HL-60 (cell line): ENCODE results near the gene GLIPR1L2.

ENCODE experiments used
- GABPA ChIP-seq: IDR thresholded peaks from 2 replicates; pipeline ENCODE4 v1.6.1; 2012; ENCODE audit warnings: low read depth
- POLR2AphosphoS5 ChIP-seq: IDR thresholded peaks from 2 replicates; pipeline ENCODE4 v1.6.1; 2012; ENCODE audit warnings: low read depth
- SPI1 ChIP-seq: IDR thresholded peaks from 2 replicates; pipeline ENCODE4 v1.6.1; 2012; ENCODE audit warnings: low read depth, mild to moderate bottlenecking, borderline replicate concordance
- TF ChIP-seq, protein P1 (sequence below): IDR thresholded peaks from one replicate; pipeline ENCODE4 v1.5.1; 2011; ENCODE audit warnings: low read length, control low read depth, inconsistent platforms; ENCODE audit not compliant: insufficient read depth
- TF ChIP-seq, protein P2 (sequence below): IDR thresholded peaks from 2 replicates; pipeline ENCODE4 v1.6.1; 2012; ENCODE audit warnings: low read depth; ENCODE audit not compliant: insufficient replicate concordance

DNA sequence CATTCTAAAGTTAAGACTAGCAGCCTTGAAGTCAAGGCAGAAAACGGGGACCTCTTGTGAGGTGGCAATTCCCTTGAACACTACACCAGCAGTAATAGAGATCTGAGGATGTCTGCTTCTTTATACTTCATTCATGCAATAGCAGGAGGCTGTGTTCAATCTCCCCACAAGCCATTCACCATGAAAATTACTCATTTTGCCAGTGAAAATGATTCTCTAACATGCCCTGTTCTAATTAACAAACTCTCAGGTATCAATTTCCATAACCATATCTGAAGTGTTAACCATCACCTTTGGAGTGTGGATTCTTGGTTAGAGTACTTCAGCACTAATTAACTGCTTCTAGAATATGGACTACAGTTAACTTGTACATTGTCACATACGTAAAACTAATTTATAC, 86.2 kb downstream of the GLIPR1L2 start:
- TF ChIP-seq, protein P1, sequence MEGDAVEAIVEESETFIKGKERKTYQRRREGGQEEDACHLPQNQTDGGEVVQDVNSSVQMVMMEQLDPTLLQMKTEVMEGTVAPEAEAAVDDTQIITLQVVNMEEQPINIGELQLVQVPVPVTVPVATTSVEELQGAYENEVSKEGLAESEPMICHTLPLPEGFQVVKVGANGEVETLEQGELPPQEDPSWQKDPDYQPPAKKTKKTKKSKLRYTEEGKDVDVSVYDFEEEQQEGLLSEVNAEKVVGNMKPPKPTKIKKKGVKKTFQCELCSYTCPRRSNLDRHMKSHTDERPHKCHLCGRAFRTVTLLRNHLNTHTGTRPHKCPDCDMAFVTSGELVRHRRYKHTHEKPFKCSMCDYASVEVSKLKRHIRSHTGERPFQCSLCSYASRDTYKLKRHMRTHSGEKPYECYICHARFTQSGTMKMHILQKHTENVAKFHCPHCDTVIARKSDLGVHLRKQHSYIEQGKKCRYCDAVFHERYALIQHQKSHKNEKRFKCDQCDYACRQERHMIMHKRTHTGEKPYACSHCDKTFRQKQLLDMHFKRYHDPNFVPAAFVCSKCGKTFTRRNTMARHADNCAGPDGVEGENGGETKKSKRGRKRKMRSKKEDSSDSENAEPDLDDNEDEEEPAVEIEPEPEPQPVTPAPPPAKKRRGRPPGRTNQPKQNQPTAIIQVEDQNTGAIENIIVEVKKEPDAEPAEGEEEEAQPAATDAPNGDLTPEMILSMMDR, result no peak
- TF ChIP-seq, protein P2, sequence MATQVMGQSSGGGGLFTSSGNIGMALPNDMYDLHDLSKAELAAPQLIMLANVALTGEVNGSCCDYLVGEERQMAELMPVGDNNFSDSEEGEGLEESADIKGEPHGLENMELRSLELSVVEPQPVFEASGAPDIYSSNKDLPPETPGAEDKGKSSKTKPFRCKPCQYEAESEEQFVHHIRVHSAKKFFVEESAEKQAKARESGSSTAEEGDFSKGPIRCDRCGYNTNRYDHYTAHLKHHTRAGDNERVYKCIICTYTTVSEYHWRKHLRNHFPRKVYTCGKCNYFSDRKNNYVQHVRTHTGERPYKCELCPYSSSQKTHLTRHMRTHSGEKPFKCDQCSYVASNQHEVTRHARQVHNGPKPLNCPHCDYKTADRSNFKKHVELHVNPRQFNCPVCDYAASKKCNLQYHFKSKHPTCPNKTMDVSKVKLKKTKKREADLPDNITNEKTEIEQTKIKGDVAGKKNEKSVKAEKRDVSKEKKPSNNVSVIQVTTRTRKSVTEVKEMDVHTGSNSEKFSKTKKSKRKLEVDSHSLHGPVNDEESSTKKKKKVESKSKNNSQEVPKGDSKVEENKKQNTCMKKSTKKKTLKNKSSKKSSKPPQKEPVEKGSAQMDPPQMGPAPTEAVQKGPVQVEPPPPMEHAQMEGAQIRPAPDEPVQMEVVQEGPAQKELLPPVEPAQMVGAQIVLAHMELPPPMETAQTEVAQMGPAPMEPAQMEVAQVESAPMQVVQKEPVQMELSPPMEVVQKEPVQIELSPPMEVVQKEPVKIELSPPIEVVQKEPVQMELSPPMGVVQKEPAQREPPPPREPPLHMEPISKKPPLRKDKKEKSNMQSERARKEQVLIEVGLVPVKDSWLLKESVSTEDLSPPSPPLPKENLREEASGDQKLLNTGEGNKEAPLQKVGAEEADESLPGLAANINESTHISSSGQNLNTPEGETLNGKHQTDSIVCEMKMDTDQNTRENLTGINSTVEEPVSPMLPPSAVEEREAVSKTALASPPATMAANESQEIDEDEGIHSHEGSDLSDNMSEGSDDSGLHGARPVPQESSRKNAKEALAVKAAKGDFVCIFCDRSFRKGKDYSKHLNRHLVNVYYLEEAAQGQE, result no peak
- TF ChIP-seq POLR2AphosphoS5, result no peak
- no peak for TF ChIP-seq GABPA
- no peak for TF ChIP-seq SPI1
